GM12874 (cell line): ENCODE results near the gene DOCK3.

ENCODE experiments used
- TF ChIP-seq, protein P1 (sequence below): IDR thresholded peaks from 2 replicates; pipeline ENCODE4 v1.5.1; 2011; ENCODE audit warnings: low read depth, mild to moderate bottlenecking, control low read depth, low read length, moderate library complexity; ENCODE audit not compliant: insufficient read depth

Gene DOCK3

GRCh38 chr3:51297333-51297732 is 622.6 kb downstream of the DOCK3 start:
- TF ChIP-seq, protein P1, sequence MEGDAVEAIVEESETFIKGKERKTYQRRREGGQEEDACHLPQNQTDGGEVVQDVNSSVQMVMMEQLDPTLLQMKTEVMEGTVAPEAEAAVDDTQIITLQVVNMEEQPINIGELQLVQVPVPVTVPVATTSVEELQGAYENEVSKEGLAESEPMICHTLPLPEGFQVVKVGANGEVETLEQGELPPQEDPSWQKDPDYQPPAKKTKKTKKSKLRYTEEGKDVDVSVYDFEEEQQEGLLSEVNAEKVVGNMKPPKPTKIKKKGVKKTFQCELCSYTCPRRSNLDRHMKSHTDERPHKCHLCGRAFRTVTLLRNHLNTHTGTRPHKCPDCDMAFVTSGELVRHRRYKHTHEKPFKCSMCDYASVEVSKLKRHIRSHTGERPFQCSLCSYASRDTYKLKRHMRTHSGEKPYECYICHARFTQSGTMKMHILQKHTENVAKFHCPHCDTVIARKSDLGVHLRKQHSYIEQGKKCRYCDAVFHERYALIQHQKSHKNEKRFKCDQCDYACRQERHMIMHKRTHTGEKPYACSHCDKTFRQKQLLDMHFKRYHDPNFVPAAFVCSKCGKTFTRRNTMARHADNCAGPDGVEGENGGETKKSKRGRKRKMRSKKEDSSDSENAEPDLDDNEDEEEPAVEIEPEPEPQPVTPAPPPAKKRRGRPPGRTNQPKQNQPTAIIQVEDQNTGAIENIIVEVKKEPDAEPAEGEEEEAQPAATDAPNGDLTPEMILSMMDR: no peak

- TF ChIP-seq, protein P1: no peak
These were observed 629.5 kb downstream of the DOCK3 start for GRCh38 chr3:51304230-51304629.

- TF ChIP-seq, protein P1: no peak
These were observed 631.4 kb downstream of the DOCK3 start for GRCh38 chr3:51306093-51306492.

GRCh38 chr3:51307458-51307857 is 632.7 kb downstream of the DOCK3 start:
- TF ChIP-seq, protein P1: no peak

DNA sequence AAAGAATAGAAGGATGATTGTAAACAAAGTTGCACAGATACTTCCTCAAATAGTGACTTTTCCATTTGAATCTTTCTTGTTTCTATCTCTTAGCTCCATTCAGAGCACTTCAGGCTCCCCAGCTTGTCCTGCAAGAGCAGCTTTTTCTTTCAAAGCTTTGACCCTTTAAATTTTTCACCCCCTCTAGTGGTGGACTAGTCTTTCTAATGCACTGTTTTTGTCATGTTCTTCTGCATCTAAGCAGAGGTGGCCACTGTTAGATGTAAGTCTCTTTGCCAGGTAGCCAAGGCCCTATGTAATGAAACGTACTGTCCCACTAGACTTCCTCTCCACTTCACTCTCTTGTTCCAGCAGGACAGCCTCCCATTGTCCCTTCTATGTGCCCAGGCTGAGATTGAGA is 636.3 kb downstream of the DOCK3 start:
- TF ChIP-seq, protein P1: peak; percentile 28; the same call in 1 of the 2 replicates

GRCh38 chr3:51328206-51328605 is 653.5 kb downstream of the DOCK3 start:
- TF ChIP-seq, protein P1: no peak

DNA sequence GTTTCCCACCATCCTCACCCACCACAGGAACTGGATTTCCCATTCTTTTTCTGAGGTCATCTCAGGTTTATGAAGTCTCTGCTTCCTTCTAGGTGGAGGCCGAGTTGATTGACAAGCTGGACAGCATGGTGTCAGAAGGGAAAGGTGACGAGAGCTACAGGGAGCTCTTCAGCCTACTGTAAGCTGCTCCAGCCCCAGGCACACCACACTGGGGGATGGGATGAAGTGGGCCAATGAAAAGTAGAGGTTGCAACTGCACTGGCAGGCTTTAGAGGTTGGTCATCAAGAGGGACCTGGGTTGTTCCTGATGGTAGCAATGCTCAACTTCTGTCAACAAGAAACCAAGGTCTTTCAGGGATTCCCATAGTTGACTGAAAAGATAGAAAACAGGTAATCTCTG is 655.3 kb downstream of the DOCK3 start:
- TF ChIP-seq, protein P1: no peak

DNA sequence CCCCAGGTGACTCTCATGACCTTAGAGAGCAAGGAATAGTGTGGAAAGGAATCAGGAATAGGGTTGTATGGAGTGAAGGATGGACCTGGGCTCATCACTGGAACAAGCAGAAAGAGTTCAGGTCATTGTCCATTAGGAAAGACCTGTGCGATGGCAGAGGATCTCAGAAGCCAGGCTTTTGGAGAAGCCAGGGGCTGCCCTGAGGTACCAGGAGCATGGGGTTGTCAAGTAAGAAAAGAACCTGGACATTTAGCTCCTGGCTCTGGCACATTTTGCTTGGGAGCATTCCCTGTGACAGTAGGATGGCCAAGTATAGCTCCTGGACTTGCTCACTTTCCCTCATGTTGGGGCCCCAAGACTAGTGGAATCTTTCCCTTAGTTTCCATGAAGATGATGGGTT is 657.4 kb downstream of the DOCK3 start:
- TF ChIP-seq, protein P1: no peak
